Upper lobe of left lung (tissue), 6 donors: ENCODE measurements around the gene ARGFX. TPM values are rescaled to one million over a fixed set of nuclear protein-coding genes. Genes with fewer than 3 reads are reported as not detected.

Experiments used
- ATAC-seq, 2 donors: fragments of 200-7000 bp; cut with Tn5 transposase; one replicate each; pipeline ENCODE4 v1.9.1; 2022; ENCODE audit warnings: mild to moderate bottlenecking in 2 of 2, moderate library complexity in 2 of 2; ENCODE audit not compliant: low FRiP score in 2 of 2
- DNase-seq, 2 donors: peaks; one replicate each; pipeline ENCODE4 v3.0.0-alpha.2; 2019 to 2020
- H3K27ac ChIP-seq, 4 donors: fragments of 200-600 bp; sonication (generic); one replicate each; pipeline ENCODE4 v1.5.1; 2016 to 2019
- H3K27me3 ChIP-seq, 4 donors: fragments of 200-600 bp; sonication (generic); one replicate each; pipeline ENCODE4 v1.5.1; 2017 to 2019
- H3K36me3 ChIP-seq, 4 donors: fragments of 200-600 bp; sonication (generic); one replicate each; pipeline ENCODE4 v1.5.1; 2016 to 2019
- H3K4me1 ChIP-seq, 4 donors: fragments of 200-600 bp; sonication (generic); one replicate each; pipeline ENCODE4 v1.5.1; 2018 to 2019
- H3K4me3 ChIP-seq, 4 donors: fragments of 200-600 bp; sonication (generic); one replicate each; pipeline ENCODE4 v1.5.1; 2017 to 2019; ENCODE audit warnings: mild to moderate bottlenecking in 2 of 4, moderate library complexity in 1 of 4
- H3K9me3 ChIP-seq, 4 donors: fragments of 200-600 bp; sonication (generic); one replicate each; pipeline ENCODE4 v1.5.1; 2018 to 2019
- CTCF ChIP-seq, 6 experiments: fragments of 450-650 bp in 4 of 6; fragments of 200-600 bp in 2 of 6; sonication (generic) in 2 of 6; IDR thresholded peaks; one replicate each; pipeline ENCODE4 v1.5.1; 2016 to 2019; ENCODE audit warnings: antibody characterized with exemption in 6 of 6
- EP300 ChIP-seq, 4 donors: sonication (generic); formaldehyde crosslinking; IDR thresholded peaks; one replicate each; pipeline ENCODE4 v1.5.1; 2017; ENCODE audit warnings: antibody characterized with exemption in 4 of 4, control low read depth in 2 of 4
- POLR2A ChIP-seq, 4 donors: fragments of 450-650 bp; IDR thresholded peaks; one replicate each; pipeline ENCODE4 v1.5.1; 2016 to 2017; ENCODE audit warnings: antibody characterized with exemption in 4 of 4, mild to moderate bottlenecking in 2 of 4
- POLR2AphosphoS5 ChIP-seq, 2 donors: sonication (generic); formaldehyde crosslinking; IDR thresholded peaks; one replicate each; pipeline ENCODE4 v1.5.1; 2017; ENCODE audit warnings: antibody characterized with exemption in 2 of 2
- WGBS, 2 donors: methylation state at CpG; one replicate each; pipeline ENCODE4 v1.1.5; 2017 to 2018; 5-methylcytosine and 5-hydroxymethylcytosine counted together
- total RNA-seq, 6 donors: library from RNA; depleted of rRNA in 4 of 6; stranded (reverse); fragments of >200 nt in 4 of 6; gene quantifications; one replicate each; pipeline versions ENCODE4 v1.1.0 to v1.2.1, GENCODE V29; 2016 to 2021
- donor health status: DM: no; HTN: no; CAD: no; lungs with moderate emphysema.
- donor health status: DM: no; HTN: yes; CAD: no; lungs with severe emphysema.

Gene ARGFX
- total RNA-seq, 6 donors from 2014 or later, result not detected

DNA sequence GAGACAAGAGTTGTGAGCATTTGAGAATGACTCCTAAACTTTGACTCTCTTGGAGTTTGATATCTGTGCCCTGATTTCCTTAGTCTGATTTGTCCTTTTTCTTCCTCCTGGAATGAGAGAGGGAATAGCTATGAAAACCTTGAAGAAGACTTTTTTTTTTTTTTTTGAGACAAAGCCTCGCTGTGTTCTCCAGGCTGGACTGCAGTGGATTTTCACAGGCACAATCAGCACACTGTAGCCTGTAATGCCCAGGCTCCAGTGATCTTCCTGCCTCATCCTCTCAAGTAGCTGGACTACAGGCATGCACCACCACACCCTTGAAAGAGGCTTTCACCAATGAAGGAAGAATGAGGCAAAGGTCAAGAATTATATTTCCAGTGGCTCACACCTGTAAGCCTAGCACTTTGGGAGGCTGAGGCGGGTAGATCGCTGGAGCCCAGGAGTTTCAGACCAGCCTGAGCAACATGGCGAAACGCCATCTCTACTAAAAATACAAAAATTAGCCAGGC lies 10.3 kb upstream of the ARGFX start:
- Histone ChIP-seq H3K4me1 (no peaks in the 10 kb centered on the region), H3K27ac (no peak overlapping the region), H3K36me3 (no peaks in the 10 kb centered on the region), H3K27me3 (no peaks in the 10 kb centered on the region), H3K9me3 (no peaks in the 10 kb centered on the region), H3K4me3 (no peak overlapping the region)
- WGBS, 2 donors, result 94 to 96% methylated on average over 5 of the region's 5 CpGs
- ATAC-seq (no peak), DNase-seq (no peak)
- TF ChIP-seq EP300 (IDR thresholded peaks at IDR 0.05), result no peak
- TF ChIP-seq POLR2AphosphoS5 (IDR thresholded peaks at IDR 0.05), result no peak
- TF ChIP-seq CTCF (IDR thresholded peaks at IDR 0.05), result no peak
- TF ChIP-seq POLR2A (IDR thresholded peaks at IDR 0.05), result no peak

GRCh38 chr3:121562148-121562547 lies 5.6 kb upstream of the ARGFX start:
- Histone ChIP-seq H3K4me3 (no peak overlapping the region), H3K36me3 (no peaks in the 10 kb centered on the region), H3K27me3 (no peaks in the 10 kb centered on the region), H3K4me1 (no peaks in the 10 kb centered on the region), H3K9me3 (no peaks in the 10 kb centered on the region), H3K27ac (no peak overlapping the region)
- no peak for DNase-seq
- TF ChIP-seq EP300 (IDR thresholded peaks at IDR 0.05), result no peak
- TF ChIP-seq CTCF (IDR thresholded peaks at IDR 0.05), result no peak
- no peak for TF ChIP-seq POLR2A (IDR thresholded peaks at IDR 0.05)
- TF ChIP-seq POLR2AphosphoS5 (IDR thresholded peaks at IDR 0.05), result no peak
- ATAC-seq, result no peak

- no peaks in the 10 kb centered on the region for H3K4me1 ChIP-seq
- H3K9me3 ChIP-seq, result no peaks in the 10 kb centered on the region
- no peak overlapping the region for H3K27ac ChIP-seq
- no peak for DNase-seq
- no peaks in the 10 kb centered on the region for H3K27me3 ChIP-seq
- ATAC-seq, result no peak
- no peak overlapping the region for H3K4me3 ChIP-seq
- WGBS, 2 donors, result 76 to 85% methylated on average over 9 of the region's 9 CpGs
- H3K36me3 ChIP-seq, result no peaks in the 10 kb centered on the region
- TF ChIP-seq EP300 (IDR thresholded peaks at IDR 0.05) (no peak), POLR2A (IDR thresholded peaks at IDR 0.05) (no peak), CTCF (IDR thresholded peaks at IDR 0.05) (no peak), POLR2AphosphoS5 (IDR thresholded peaks at IDR 0.05) (no peak)
Observed at GRCh38 chr3:121566773-121567172, 976 bp upstream of the ARGFX start.

DNA sequence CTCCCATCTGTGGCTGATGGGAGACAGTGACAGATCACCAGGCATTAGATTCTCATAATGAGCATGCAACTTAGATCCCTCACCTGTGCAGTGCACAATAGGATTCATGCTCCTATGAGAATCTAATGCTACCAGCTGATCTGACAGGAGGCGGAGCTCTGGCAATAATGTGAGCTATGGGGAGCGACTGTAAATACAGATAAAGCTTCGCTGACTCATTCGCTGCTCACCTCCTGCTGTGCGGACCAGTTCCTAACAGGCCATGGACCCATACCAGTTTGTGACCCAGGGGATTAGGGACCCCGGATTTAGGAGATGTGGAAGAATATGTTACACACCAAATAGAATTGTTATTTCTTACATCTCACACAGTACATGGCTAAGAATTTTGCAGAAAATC lies 6.7 kb downstream of the ARGFX start:
- ATAC-seq (no peak), DNase-seq (no peak)
- Histone ChIP-seq H3K4me1 (no peaks in the 10 kb centered on the region), H3K36me3 (no peaks in the 10 kb centered on the region), H3K27ac (no peak overlapping the region), H3K9me3 (no peaks in the 10 kb centered on the region), H3K27me3 (no peaks in the 10 kb centered on the region), H3K4me3 (no peak overlapping the region)
- WGBS, 2 donors, result 71 to 74% methylated on average over 6 of the region's 6 CpGs
- TF ChIP-seq POLR2A (IDR thresholded peaks at IDR 0.05) (no peak), POLR2AphosphoS5 (IDR thresholded peaks at IDR 0.05) (no peak), CTCF (IDR thresholded peaks at IDR 0.05) (no peak), EP300 (IDR thresholded peaks at IDR 0.05) (no peak)

DNA sequence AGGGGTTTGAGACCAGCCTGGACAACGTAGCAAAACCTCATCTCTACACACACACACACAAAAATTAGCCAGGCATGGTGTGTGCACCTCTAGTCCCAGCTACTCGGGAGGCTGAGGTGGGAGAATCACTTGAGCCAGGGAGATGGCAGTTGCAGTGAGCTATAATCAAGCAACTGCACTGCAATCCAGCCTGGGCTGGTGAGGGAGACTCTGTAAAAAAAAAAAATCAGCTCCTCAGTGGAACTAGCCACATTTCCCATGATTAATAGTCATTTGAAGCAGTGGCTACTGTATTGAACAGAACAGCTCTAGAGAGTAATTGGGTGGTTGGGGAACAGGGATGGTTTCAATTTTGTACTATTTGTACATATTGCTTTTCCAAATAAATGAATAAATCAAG lies 13.9 kb downstream of the ARGFX start:
- TF ChIP-seq POLR2A (IDR thresholded peaks at IDR 0.05) (no peak), POLR2AphosphoS5 (IDR thresholded peaks at IDR 0.05) (no peak), CTCF (IDR thresholded peaks at IDR 0.05) (no peak), EP300 (IDR thresholded peaks at IDR 0.05) (no peak)
- no peak for ATAC-seq
- no peaks in the 10 kb centered on the region for H3K36me3 ChIP-seq
- H3K27me3 ChIP-seq, result no peaks in the 10 kb centered on the region
- H3K9me3 ChIP-seq, result no peaks in the 10 kb centered on the region
- H3K27ac ChIP-seq, result no peak overlapping the region
- no peaks in the 10 kb centered on the region for H3K4me1 ChIP-seq
- H3K4me3 ChIP-seq, result no peak overlapping the region
- no peak for DNase-seq
- WGBS, 2 donors, result 72 to 84% methylated on average over 2 of the region's 2 CpGs
